ENCODE results near the gene DHX32.

DHX32 gene

DNA sequence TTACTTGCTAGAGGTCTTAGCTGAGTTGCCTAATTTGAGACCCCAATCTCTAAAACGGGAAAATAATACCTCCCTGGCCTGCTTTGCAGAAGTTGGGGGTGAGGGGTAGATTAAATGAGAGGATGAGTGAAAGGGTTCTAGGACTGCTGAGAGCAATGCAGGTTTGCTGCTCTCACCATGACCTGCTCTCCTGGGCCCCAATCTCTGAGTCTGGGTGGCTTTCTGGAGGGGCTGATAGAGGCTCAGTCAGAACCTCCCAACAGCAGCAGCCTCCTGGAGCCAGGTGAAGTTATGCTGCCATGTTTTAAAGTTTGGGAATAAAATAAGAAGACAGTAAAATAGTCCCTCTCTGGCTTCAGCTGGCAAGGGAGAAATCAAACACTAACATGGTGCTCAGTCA lies 65.3 kb downstream of the DHX32 start:
- Histone ChIP-seq H2BK120ac (ENCODE audit: insufficient read depth, low read length, poor library complexity) (no peak overlapping the region), H3K4me2 (ENCODE audit: low read length) (no peak overlapping the region), H3K27me3 (ENCODE audit: insufficient read depth, low read length) (no peaks in the 10 kb centered on the region), H3K36me3 (ENCODE audit: control insufficient read depth in 1 of 2, insufficient read depth in 2 of 2, low read length in 2 of 2) (peaks cover 3 to 12% of the 10 kb centered on the region in 2 experiments), H2AK5ac (ENCODE audit: low read length) (no peak overlapping the region), H3K4me3 (ENCODE audit: low read depth, low read length) (no peak overlapping the region), H3K4me1 (ENCODE audit: control insufficient read depth in 1 of 2, insufficient read depth in 2 of 2, low read length in 2 of 2) (no peaks in the 10 kb centered on the region), H2BK12ac (ENCODE audit: low read length) (no peak overlapping the region), H2BK5ac (ENCODE audit: low read depth, low read length, poor library complexity) (no peak overlapping the region), H4K8ac (ENCODE audit: low read depth, low read length) (no peak overlapping the region), H4K91ac (ENCODE audit: low read depth, low read length) (no peak overlapping the region), H3K18ac (ENCODE audit: low read length) (no peak overlapping the region), H2AFZ (ENCODE audit: insufficient read depth, low read length, poor library complexity) (no peak overlapping the region), H3K9ac (ENCODE audit: low read length) (no peak overlapping the region), H3K9me3 (ENCODE audit: insufficient read depth, low read depth, low read length) (no peaks in the 10 kb centered on the region), H3K4ac (ENCODE audit: low read depth, low read length) (no peak overlapping the region), H3K23ac (ENCODE audit: low read length) (no peak overlapping the region), H3K79me2 (ENCODE audit: control insufficient read depth, insufficient read depth, low read length, poor library complexity) (no peaks in the 10 kb centered on the region), H4K12ac (ENCODE audit: low read depth, low read length) (no peak overlapping the region), H3K14ac (ENCODE audit: low read length) (no peak overlapping the region), H3K79me1 (ENCODE audit: low read length) (no peaks in the 10 kb centered on the region), H3K27ac (ENCODE audit: low read depth, low read length) (no peak overlapping the region)
- no peak for DNase-seq
- WGBS (ENCODE audit: extremely low coverage, insufficient coverage, insufficient read length), result no CpG with 5 or more reads among the region's 1 CpG

GRCh38 chr10:125812128-125812750 lies 68.9 kb downstream of the DHX32 start:
- H3K14ac ChIP-seq (ENCODE audit: low read length), result no peak overlapping the region
- H2AFZ ChIP-seq (ENCODE audit: insufficient read depth, low read length, poor library complexity), result no peak overlapping the region
- H3K79me1 ChIP-seq (ENCODE audit: low read length), result no peaks in the 10 kb centered on the region
- H3K4ac ChIP-seq (ENCODE audit: low read depth, low read length), result no peak overlapping the region
- no peak overlapping the region for H2BK120ac ChIP-seq (ENCODE audit: insufficient read depth, low read length, poor library complexity)
- no peaks in the 10 kb centered on the region for H3K9me3 ChIP-seq (ENCODE audit: insufficient read depth, low read depth, low read length)
- H4K12ac ChIP-seq (ENCODE audit: low read depth, low read length), result no peak overlapping the region
- WGBS (ENCODE audit: extremely low coverage, insufficient coverage, insufficient read length), result no CpG with 5 or more reads among the region's 1 CpG
- no peaks in the 10 kb centered on the region for H3K27me3 ChIP-seq (ENCODE audit: insufficient read depth, low read length)
- H4K8ac ChIP-seq (ENCODE audit: low read depth, low read length), result no peak overlapping the region
- peaks cover 7 to 17% of the 10 kb centered on the region in 2 experiments for H3K36me3 ChIP-seq (ENCODE audit: control insufficient read depth in 1 of 2, insufficient read depth in 2 of 2, low read length in 2 of 2)
- no peak overlapping the region for H3K9ac ChIP-seq (ENCODE audit: low read length)
- no peak overlapping the region for H3K27ac ChIP-seq (ENCODE audit: low read depth, low read length)
- no peak overlapping the region for H3K23ac ChIP-seq (ENCODE audit: low read length)
- DNase-seq, result no peak
- H3K4me3 ChIP-seq (ENCODE audit: low read depth, low read length), result no peak overlapping the region
- H3K18ac ChIP-seq (ENCODE audit: low read length), result no peak overlapping the region
- H3K4me1 ChIP-seq (ENCODE audit: control insufficient read depth in 1 of 2, insufficient read depth in 2 of 2, low read length in 2 of 2), result no peaks in the 10 kb centered on the region
- H3K4me2 ChIP-seq (ENCODE audit: low read length), result no peak overlapping the region
- H2AK5ac ChIP-seq (ENCODE audit: low read length), result no peak overlapping the region
- no peak overlapping the region for H2BK5ac ChIP-seq (ENCODE audit: low read depth, low read length, poor library complexity)
- H4K91ac ChIP-seq (ENCODE audit: low read depth, low read length), result no peak overlapping the region
- H2BK12ac ChIP-seq (ENCODE audit: low read length), result no peak overlapping the region
- no peaks in the 10 kb centered on the region for H3K79me2 ChIP-seq (ENCODE audit: control insufficient read depth, insufficient read depth, low read length, poor library complexity)

DNA sequence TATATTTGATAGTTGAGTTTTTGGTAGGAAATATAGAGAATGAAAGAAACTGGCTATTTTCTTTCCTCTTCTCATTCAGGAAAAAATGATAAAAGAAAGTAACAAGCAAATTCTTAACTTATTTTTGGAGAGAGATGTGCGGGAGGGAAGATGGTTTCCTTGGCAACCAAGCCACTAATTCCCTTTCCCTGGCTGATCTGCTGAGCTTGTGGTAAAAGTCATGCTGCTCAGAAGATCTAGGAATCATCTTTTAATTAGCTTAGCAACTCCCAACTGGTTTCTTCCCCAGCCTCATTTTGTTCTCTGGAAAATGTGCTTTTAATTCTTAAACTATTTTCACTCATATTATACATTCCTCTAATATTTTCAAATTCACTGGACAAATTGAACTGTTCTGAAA lies 69.8 kb downstream of the DHX32 start:
- peaks cover 8 to 23% of the 10 kb centered on the region in 2 experiments for H3K36me3 ChIP-seq (ENCODE audit: control insufficient read depth in 1 of 2, insufficient read depth in 2 of 2, low read length in 2 of 2)
- no peak overlapping the region for H3K9ac ChIP-seq (ENCODE audit: low read length)
- H3K14ac ChIP-seq (ENCODE audit: low read length), result no peak overlapping the region
- H3K4ac ChIP-seq (ENCODE audit: low read depth, low read length), result no peak overlapping the region
- no peak overlapping the region for H3K23ac ChIP-seq (ENCODE audit: low read length)
- no peak overlapping the region for H3K27ac ChIP-seq (ENCODE audit: low read depth, low read length)
- no peak for DNase-seq
- no peak overlapping the region for H4K91ac ChIP-seq (ENCODE audit: low read depth, low read length)
- WGBS (ENCODE audit: extremely low coverage, insufficient coverage, insufficient read length), result no CpG with 5 or more reads among the region's 1 CpG
- no peak overlapping the region for H4K8ac ChIP-seq (ENCODE audit: low read depth, low read length)
- H3K4me1 ChIP-seq (ENCODE audit: control insufficient read depth in 1 of 2, insufficient read depth in 2 of 2, low read length in 2 of 2), result no peaks in the 10 kb centered on the region
- no peak overlapping the region for H3K4me2 ChIP-seq (ENCODE audit: low read length)
- H2BK5ac ChIP-seq (ENCODE audit: low read depth, low read length, poor library complexity), result no peak overlapping the region
- H2BK12ac ChIP-seq (ENCODE audit: low read length), result no peak overlapping the region
- no peak overlapping the region for H2BK120ac ChIP-seq (ENCODE audit: insufficient read depth, low read length, poor library complexity)
- H3K18ac ChIP-seq (ENCODE audit: low read length), result no peak overlapping the region
- H3K79me1 ChIP-seq (ENCODE audit: low read length), result no peaks in the 10 kb centered on the region
- no peaks in the 10 kb centered on the region for H3K27me3 ChIP-seq (ENCODE audit: insufficient read depth, low read length)
- H2AFZ ChIP-seq (ENCODE audit: insufficient read depth, low read length, poor library complexity), result no peak overlapping the region
- H3K9me3 ChIP-seq (ENCODE audit: insufficient read depth, low read depth, low read length), result no peaks in the 10 kb centered on the region
- no peak overlapping the region for H2AK5ac ChIP-seq (ENCODE audit: low read length)
- H4K12ac ChIP-seq (ENCODE audit: low read depth, low read length), result no peak overlapping the region
- no peak overlapping the region for H3K4me3 ChIP-seq (ENCODE audit: low read depth, low read length)
- no peaks in the 10 kb centered on the region for H3K79me2 ChIP-seq (ENCODE audit: control insufficient read depth, insufficient read depth, low read length, poor library complexity)

DNA sequence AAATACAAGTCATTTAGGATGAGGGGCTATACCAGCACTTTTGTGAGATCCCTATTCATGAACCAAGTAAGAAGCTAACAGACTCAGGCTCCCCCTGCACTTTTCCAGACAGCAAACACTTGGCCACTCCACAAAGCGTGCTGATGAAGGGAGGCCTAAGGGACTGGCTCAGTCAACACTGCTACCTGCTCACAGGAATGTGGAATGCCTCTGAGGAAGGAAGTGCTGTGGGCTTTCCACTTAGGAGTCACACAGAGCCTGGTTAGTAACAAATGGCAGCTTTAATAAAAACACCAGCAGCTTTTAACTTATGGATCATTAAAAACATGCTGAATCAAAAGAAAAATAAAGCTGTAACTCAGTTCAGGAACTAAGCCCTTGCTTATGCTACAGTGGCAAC lies 73.0 kb downstream of the DHX32 start:
- Histone ChIP-seq H3K9me3 (ENCODE audit: insufficient read depth, low read depth, low read length) (no peaks in the 10 kb centered on the region), H2BK5ac (ENCODE audit: low read depth, low read length, poor library complexity) (no peak overlapping the region), H3K27me3 (ENCODE audit: insufficient read depth, low read length) (no peaks in the 10 kb centered on the region), H2BK120ac (ENCODE audit: insufficient read depth, low read length, poor library complexity) (no peak overlapping the region), H2AK5ac (ENCODE audit: low read length) (no peak overlapping the region), H4K91ac (ENCODE audit: low read depth, low read length) (no peak overlapping the region), H3K4me3 (ENCODE audit: low read depth, low read length) (no peak overlapping the region), H3K36me3 (ENCODE audit: control insufficient read depth in 1 of 2, insufficient read depth in 2 of 2, low read length in 2 of 2) (peaks cover 15 to 21% of the 10 kb centered on the region in 2 experiments), H3K79me2 (ENCODE audit: control insufficient read depth, insufficient read depth, low read length, poor library complexity) (no peaks in the 10 kb centered on the region), H3K79me1 (ENCODE audit: low read length) (no peaks in the 10 kb centered on the region), H4K12ac (ENCODE audit: low read depth, low read length) (no peak overlapping the region), H2AFZ (ENCODE audit: insufficient read depth, low read length, poor library complexity) (no peak overlapping the region), H3K23ac (ENCODE audit: low read length) (no peak overlapping the region), H3K4me1 (ENCODE audit: control insufficient read depth in 1 of 2, insufficient read depth in 2 of 2, low read length in 2 of 2) (no peaks in the 10 kb centered on the region), H3K27ac (ENCODE audit: low read depth, low read length) (no peak overlapping the region), H2BK12ac (ENCODE audit: low read length) (no peak overlapping the region), H3K4ac (ENCODE audit: low read depth, low read length) (no peak overlapping the region), H3K14ac (ENCODE audit: low read length) (no peak overlapping the region), H3K9ac (ENCODE audit: low read length) (no peak overlapping the region), H3K4me2 (ENCODE audit: low read length) (no peak overlapping the region), H3K18ac (ENCODE audit: low read length) (no peak overlapping the region), H4K8ac (ENCODE audit: low read depth, low read length) (no peak overlapping the region)
- DNase-seq, result no peak
- no CpG with 5 or more reads among the region's 1 CpG for WGBS (ENCODE audit: extremely low coverage, insufficient coverage, insufficient read length)
